IMR-90 (cell line): Measurements from ENCODE around the gene AKAP13. TPM values are rescaled to one million over a fixed set of nuclear protein-coding genes. Genes with fewer than 3 reads are reported as not detected.

ENCODE experiments used
- ATAC-seq: fragments of 200-7000 bp; cut with Tn5 transposase; 2 replicates; pipeline ENCODE4 v1.9.1; 2020; ENCODE audit warnings: low read depth, mild to moderate bottlenecking, moderate library complexity
- BruUV-seq: library from RNA; stranded (reverse); fragments of 400-500 nt; replicated peaks from 2 replicates; lab custom pipeline; 2021; lab: Mats Ljungman, UMichigan
- CTCF ChIA-PET: fragments of 300-600 bp; formaldehyde crosslinking; extraction: SDS; loops from one replicate; lab custom pipeline; 2021; ENCODE audit warnings: antibody characterized with exemption; lab: Yijun Ruan, JAX
- POLR2A ChIA-PET: fragments of 300-600 bp; sonication (Branson Sonifier 250); formaldehyde crosslinking; loops from one replicate; lab custom pipeline; 2022; ENCODE audit warnings: antibody characterized with exemption; ENCODE audit not compliant: unreplicated experiment; lab: Charles Lee
- DNase-seq: peaks from one replicate; pipeline ENCODE4 v3.0.0; 2013
- H2AFZ ChIP-seq: replicated peaks from 2 replicates; pipeline ENCODE3; 2013; ENCODE audit warnings: low read length, mild to moderate bottlenecking; ENCODE audit not compliant: poor library complexity
- H2AK5ac ChIP-seq: 2 replicates; pipeline ENCODE4 v1.6.1; 2013; ENCODE audit warnings: low read depth, low read length, inconsistent platforms
- H2AK9ac ChIP-seq: replicated peaks from 2 replicates; pipeline ENCODE3; 2013; ENCODE audit warnings: mild to moderate bottlenecking, low read depth, low read length, moderate library complexity; ENCODE audit not compliant: poor library complexity
- H2BK120ac ChIP-seq: 2 replicates; pipeline ENCODE4 v1.6.1; 2013; ENCODE audit warnings: low read depth, low read length, inconsistent platforms
- H2BK15ac ChIP-seq: 3 replicates; pipeline ENCODE4 v1.6.1; 2013; ENCODE audit warnings: low read depth, low read length, inconsistent platforms
- H2BK20ac ChIP-seq: 2 replicates; pipeline ENCODE4 v1.6.1; 2013; ENCODE audit warnings: low read depth, mild to moderate bottlenecking, inconsistent platforms, low read length, moderate library complexity
- H2BK5ac ChIP-seq: 2 replicates; pipeline ENCODE4 v1.6.1; 2013; ENCODE audit warnings: mild to moderate bottlenecking, low read depth, low read length, inconsistent platforms; ENCODE audit not compliant: poor library complexity, severe bottlenecking
- H3K14ac ChIP-seq: replicated peaks from 2 replicates; pipeline ENCODE4 v1.6.1; 2013; ENCODE audit warnings: low read depth, low read length, inconsistent platforms
- H3K18ac ChIP-seq: 2 replicates; pipeline ENCODE4 v1.6.1; 2013; ENCODE audit warnings: low read depth, low read length, control low read depth
- H3K23ac ChIP-seq: 2 replicates; pipeline ENCODE4 v1.6.1; 2013; ENCODE audit warnings: low read depth, low read length, inconsistent platforms
- H3K27ac ChIP-seq: 2 replicates; pipeline ENCODE4 v1.5.1; 2013; ENCODE audit warnings: mild to moderate bottlenecking, control low read depth, low read length; ENCODE audit not compliant: insufficient read depth
- H3K27me3 ChIP-seq: 2 replicates; pipeline ENCODE4 v1.6.1; 2013; ENCODE audit warnings: low read length; ENCODE audit not compliant: control insufficient read depth, insufficient read depth
- H3K36me3 ChIP-seq: 2 replicates; pipeline ENCODE4 v1.6.1; 2013; ENCODE audit warnings: low read length, mixed read lengths; ENCODE audit not compliant: control insufficient read depth, insufficient read depth
- H3K4ac ChIP-seq: 2 replicates; pipeline ENCODE4 v1.6.1; 2013; ENCODE audit warnings: low read depth, low read length, inconsistent platforms
- H3K4me1 ChIP-seq: 2 replicates; pipeline ENCODE4 v1.6.1; 2013; ENCODE audit warnings: low read length, mixed read lengths; ENCODE audit not compliant: control insufficient read depth, insufficient read depth
- H3K4me2 ChIP-seq: 2 replicates; pipeline ENCODE4 v1.6.1; 2013; ENCODE audit warnings: low read depth, mild to moderate bottlenecking, control low read depth, low read length, moderate library complexity
- H3K4me3 ChIP-seq: 2 replicates; pipeline ENCODE4 v1.5.1; 2013; ENCODE audit warnings: low read depth, mild to moderate bottlenecking, control low read depth, low read length, moderate library complexity; ENCODE audit not compliant: insufficient read depth
- H3K56ac ChIP-seq: 2 replicates; pipeline ENCODE4 v1.6.1; 2013; ENCODE audit warnings: low read length, inconsistent platforms; ENCODE audit not compliant: insufficient read depth; ENCODE audit errors: extremely low read depth
- H3K79me1 ChIP-seq, 2 experiments: 2 replicates each; pipeline ENCODE4 v1.6.1; 2013; ENCODE audit warnings: low read length in 2 of 2, inconsistent platforms in 1 of 2, low read depth in 1 of 2
- H3K9ac ChIP-seq: 2 replicates; pipeline ENCODE4 v1.6.1; 2013; ENCODE audit warnings: low read depth, low read length, control low read depth
- H3K9me1 ChIP-seq: 2 replicates; pipeline ENCODE4 v1.6.1; 2013; ENCODE audit warnings: low read length, inconsistent platforms; ENCODE audit not compliant: insufficient read depth
- H3K9me3 ChIP-seq: 2 replicates; pipeline ENCODE4 v1.6.1; 2013; ENCODE audit warnings: low read length; ENCODE audit not compliant: control insufficient read depth, insufficient read depth
- H4K20me1 ChIP-seq: 2 replicates; pipeline ENCODE4 v1.6.1; 2013; ENCODE audit warnings: low read length, inconsistent platforms; ENCODE audit not compliant: insufficient read depth
- H4K5ac ChIP-seq: 2 replicates; pipeline ENCODE4 v1.6.1; 2013; ENCODE audit warnings: mild to moderate bottlenecking, low read depth, low read length, control low read depth
- H4K8ac ChIP-seq, 2 experiments: 2 replicates each; pipeline ENCODE4 v1.6.1; 2013; ENCODE audit warnings: low read depth in 2 of 2, low read length in 2 of 2, control low read depth in 1 of 2, inconsistent platforms in 1 of 2
- H4K91ac ChIP-seq: 2 replicates; pipeline ENCODE4 v1.6.1; 2013; ENCODE audit warnings: low read depth, low read length, inconsistent platforms; ENCODE audit not compliant: insufficient read depth
- BHLHE40 ChIP-seq: fragments of 150-350 bp; IDR thresholded peaks from 2 replicates; pipeline ENCODE4 v1.6.1; 2016; ENCODE audit warnings: mild to moderate bottlenecking, low read depth, low read length
- CEBPB ChIP-seq: IDR thresholded peaks from 2 replicates; pipeline ENCODE4 v1.6.1; 2012; ENCODE audit warnings: low read depth, low read length, improper control_type of control experiment
- CHD1 ChIP-seq: IDR thresholded peaks from 2 replicates; pipeline ENCODE4 v1.6.1; 2012; ENCODE audit warnings: low read depth, low read length, improper control_type of control experiment
- CTCF ChIP-seq: conservative IDR thresholded peaks from 2 replicates; pipeline ENCODE4 v1.5.1; 2012; ENCODE audit warnings: mild to moderate bottlenecking, low read depth, low read length, improper control_type of control experiment
- ELK1 ChIP-seq: fragments of 150-350 bp; IDR thresholded peaks from 2 replicates; pipeline ENCODE4 v1.6.1; 2016; ENCODE audit warnings: low read depth, mild to moderate bottlenecking, low read length, moderate library complexity, borderline replicate concordance
- FOS ChIP-seq: fragments of 150-350 bp; IDR thresholded peaks from 2 replicates; pipeline ENCODE4 v1.6.1; 2016; ENCODE audit warnings: low read depth, low read length
- MAFK ChIP-seq: IDR thresholded peaks from 2 replicates; pipeline ENCODE4 v1.6.1; 2012; ENCODE audit warnings: low read depth, low read length, improper control_type of control experiment
- MAZ ChIP-seq: IDR thresholded peaks from 2 replicates; pipeline ENCODE4 v1.6.1; 2012; ENCODE audit warnings: low read depth, mild to moderate bottlenecking, low read length, improper control_type of control experiment, moderate library complexity, borderline replicate concordance
- MXI1 ChIP-seq: IDR thresholded peaks from 2 replicates; pipeline ENCODE4 v1.6.1; 2012; ENCODE audit warnings: low read depth, mild to moderate bottlenecking, low read length, moderate library complexity, borderline replicate concordance
- NFE2L2 ChIP-seq: fragments of 150-350 bp; IDR thresholded peaks from 2 replicates; pipeline ENCODE4 v1.6.1; 2016; ENCODE audit warnings: low read depth, mild to moderate bottlenecking, low read length
- POLR2A ChIP-seq: IDR thresholded peaks from 2 replicates; pipeline ENCODE4 v1.6.1; 2012; ENCODE audit warnings: mild to moderate bottlenecking, low read depth, low read length
- RAD21 ChIP-seq: IDR thresholded peaks from 2 replicates; pipeline ENCODE4 v1.6.1; 2012; ENCODE audit warnings: low read length, improper control_type of control experiment
- RCOR1 ChIP-seq: IDR thresholded peaks from 2 replicates; pipeline ENCODE4 v1.6.1; 2012; ENCODE audit warnings: mild to moderate bottlenecking, low read length, improper control_type of control experiment; ENCODE audit not compliant: insufficient replicate concordance
- RFX5 ChIP-seq: IDR thresholded peaks from 2 replicates; pipeline ENCODE4 v1.8.0; 2012; ENCODE audit warnings: low read depth, mild to moderate bottlenecking, low read length, moderate library complexity
- SMC3 ChIP-seq: fragments of 150-350 bp; IDR thresholded peaks from 2 replicates; pipeline ENCODE4 v1.6.1; 2016; ENCODE audit warnings: low read depth, mild to moderate bottlenecking, antibody characterized with exemption, low read length, moderate library complexity
- USF2 ChIP-seq: fragments of 150-350 bp; IDR thresholded peaks from 2 replicates; pipeline ENCODE4 v1.6.1; 2017; ENCODE audit warnings: mild to moderate bottlenecking, antibody characterized with exemption, low read length, low read depth
- WGBS, 2 experiments: methylation state at CpG; one replicate each; pipeline versions ENCODE4 v1.1.5 to v1.1.7; 2013; ENCODE audit warnings: missing lambda C conversion rate in 2 of 2; ENCODE audit not compliant: insufficient read length in 1 of 2; ENCODE audit errors: extremely low coverage in 2 of 2; 5-methylcytosine and 5-hydroxymethylcytosine counted together
- dilution Hi-C: fragments of 300-500 bp; cut with HindIII; formaldehyde crosslinking; loops from one replicate; pipeline ENCODE4 v1.14.3; 2018; ENCODE audit warnings: low sequenced_read_pairs; ENCODE audit not compliant: unreplicated experiment
- in situ Hi-C: fragments of 300-500 bp; cut with MboI; formaldehyde crosslinking; loops from 3 replicates; pipeline ENCODE4 v1.14.3; 2019; ENCODE audit warnings: low sequenced_read_pairs, inconsistent platforms, mixed read lengths
- intact Hi-C: fragments of 100-400 bp; cut with micrococcal nuclease; formaldehyde crosslinking; loops from 2 replicates; pipeline ENCODE4 v1.10.0; 2022
- polyA plus RNA-seq, 3 experiments: library from polyadenylated mRNA; depleted of rRNA; stranded (reverse); fragments of >200 nt; gene quantifications; 2 replicates each; pipeline ENCODE4 v1.2.3, GENCODE V29; 2012; ENCODE audit warnings: low replicate concordance in 1 of 3
- total RNA-seq: library from RNA; depleted of rRNA; stranded (reverse); fragments of >200 nt; gene quantifications from 2 replicates; pipeline ENCODE4 v1.2.3, GENCODE V29; 2012

The AKAP13 gene
- total and polyA plus RNA-seq, 2 of the 4 experiments (the other 2 are of a cell fraction) = 10.4 to 46.4 TPM

GRCh38 chr15:85415783-85416182 lies 35.4 kb downstream of the AKAP13 start:
- dilution Hi-C loops = no loop called here
- intact Hi-C loops = loop anchor here (5.0 to 10.0 kb wide), 2 partner anchors 62 to 209 kb away; no protein-coding TSS in a partner anchor
- POLR2A ChIA-PET = no interaction called here

More at GRCh38 chr15:85415783-85416182, 35.4 kb downstream of the AKAP13 start:
- no peak overlapping the region for H2BK15ac ChIP-seq
- no peaks in the 10 kb centered on the region for H3K9me3 ChIP-seq
- TF ChIP-seq POLR2A (no peak), BHLHE40 (no peak), RFX5 (no peak), CEBPB (no peak), FOS (no peak), RCOR1 (no peak), CTCF (no peak), USF2 (no peak), CHD1 (no peak), NFE2L2 (no peak), SMC3 (no peak), MXI1 (no peak), MAFK (no peak), MAZ (no peak), RAD21 (no peak), ELK1 (no peak)
- DNase-seq (peak; percentile 34), ATAC-seq (peak; percentile 36)
- in situ Hi-C loops = no loop called here
- H4K91ac ChIP-seq = no peak overlapping the region
- H2BK120ac ChIP-seq = no peak overlapping the region
- H3K9ac ChIP-seq = no peak overlapping the region
- no peak overlapping the region for H2AK9ac ChIP-seq
- H3K36me3 ChIP-seq = no peaks in the 10 kb centered on the region
- 0 out of 2 replicates have a peak overlapping the region, but pooled peaks have one; percentile 27 for H3K4me2 ChIP-seq
- H4K20me1 ChIP-seq = peaks cover 43% of the 10 kb centered on the region
- no peak overlapping the region for H3K23ac ChIP-seq
- H3K27ac ChIP-seq = no peak overlapping the region
- H3K14ac ChIP-seq = no peak overlapping the region
- H3K4ac ChIP-seq = no peak overlapping the region
- no peak overlapping the region for H2AK5ac ChIP-seq
- H3K27me3 ChIP-seq = no peaks in the 10 kb centered on the region
- no peak overlapping the region for H4K8ac ChIP-seq
- H2AFZ ChIP-seq = no peak overlapping the region
- no peak overlapping the region for H4K5ac ChIP-seq
- H2BK5ac ChIP-seq = no peak overlapping the region
- no TSS peak for BruUV-seq
- H3K18ac ChIP-seq = no peak overlapping the region
- 75% methylated on average over 1 of the region's 2 CpGs; no CpG with 5 or more reads in 1 of the 2 experiments for WGBS, 2 experiments
- H3K56ac ChIP-seq = no peak overlapping the region
- no peak overlapping the region for H2BK20ac ChIP-seq
- no peak overlapping the region for H3K4me3 ChIP-seq
- peaks cover 20 to 59% of the 10 kb centered on the region in 2 experiments; a peak in 3 of 4 replicates for H3K79me1 ChIP-seq
- H3K9me1 ChIP-seq = peaks cover 3% of the 10 kb centered on the region
- CTCF ChIA-PET = no interaction called here
- H3K4me1 ChIP-seq = peaks cover 9% of the 10 kb centered on the region
